Neuronal stem cell (in vitro differentiated cells): ENCODE results near the gene FCGBP.

ENCODE experiments used
- DNase-seq: peaks from one replicate; pipeline ENCODE4 v3.0.0-alpha.2; 2013; ENCODE audit warnings: low spot score
- H2AFZ ChIP-seq: one replicate; pipeline ENCODE4 v1.6.1; 2013; ENCODE audit warnings: mild to moderate bottlenecking, low read length, inconsistent platforms
- H2AK5ac ChIP-seq: 2 replicates; pipeline ENCODE4 v1.6.1; 2013; ENCODE audit warnings: low read depth, mild to moderate bottlenecking, inconsistent platforms, low read length, moderate library complexity, mixed read lengths
- H2BK120ac ChIP-seq: 2 replicates; pipeline ENCODE4 v1.6.1; 2013; ENCODE audit warnings: low read depth, mild to moderate bottlenecking, inconsistent platforms, low read length, moderate library complexity, mixed read lengths
- H2BK12ac ChIP-seq: one replicate; pipeline ENCODE4 v1.6.1; 2013; ENCODE audit warnings: low read length, inconsistent platforms
- H2BK15ac ChIP-seq: 2 replicates; pipeline ENCODE4 v1.6.1; 2013; ENCODE audit warnings: mild to moderate bottlenecking, low read length, inconsistent platforms, mixed read lengths
- H2BK5ac ChIP-seq: one replicate; pipeline ENCODE4 v1.6.1; 2013; ENCODE audit warnings: inconsistent platforms, mild to moderate bottlenecking, low read length, moderate library complexity
- H3K14ac ChIP-seq: one replicate; pipeline ENCODE4 v1.6.1; 2013; ENCODE audit warnings: low read length, inconsistent platforms
- H3K18ac ChIP-seq: 2 replicates; pipeline ENCODE4 v1.6.1; 2013; ENCODE audit warnings: low read length, inconsistent platforms
- H3K23ac ChIP-seq: 2 replicates; pipeline ENCODE4 v1.6.1; 2013; ENCODE audit warnings: low read depth, mild to moderate bottlenecking, mixed read lengths, low read length, inconsistent platforms; ENCODE audit not compliant: poor library complexity
- H3K27ac ChIP-seq: replicated peaks from 3 replicates; pipeline ENCODE4 v1.5.1; 2013; ENCODE audit warnings: low read length, inconsistent platforms
- H3K27me3 ChIP-seq, 3 experiments: 2 replicates each; pipeline ENCODE4 v1.6.1; 2013; ENCODE audit warnings: low read length in 3 of 3, mild to moderate bottlenecking in 2 of 3, inconsistent platforms in 1 of 3, low read depth in 1 of 3, mixed read lengths in 1 of 3, moderate library complexity in 1 of 3; ENCODE audit not compliant: control insufficient read depth in 3 of 3, insufficient read depth in 3 of 3
- H3K36me3 ChIP-seq, 2 donors: replicated peaks in 1 of 2; 2 replicates each; pipeline ENCODE4 v1.6.1; 2013; ENCODE audit warnings: low read length in 2 of 2; ENCODE audit not compliant: control insufficient read depth in 2 of 2, insufficient read depth in 2 of 2
- H3K4ac ChIP-seq: 2 replicates; pipeline ENCODE4 v1.6.1; 2013; ENCODE audit warnings: inconsistent platforms, mild to moderate bottlenecking, low read length, moderate library complexity
- H3K4me1 ChIP-seq, 2 donors: 1 replicate in 1 of 2; 2 replicates in 1 of 2; pipeline ENCODE4 v1.6.1; 2013; ENCODE audit warnings: low read length in 2 of 2, low read depth in 1 of 2; ENCODE audit not compliant: control insufficient read depth in 2 of 2, insufficient read depth in 1 of 2
- H3K4me2 ChIP-seq: one replicate; pipeline ENCODE4 v1.6.1; 2013; ENCODE audit warnings: mild to moderate bottlenecking, low read length, inconsistent platforms; ENCODE audit not compliant: insufficient read depth, poor library complexity, severe bottlenecking
- H3K4me3 ChIP-seq, 2 donors: 2 replicates each; pipeline ENCODE4 v1.5.1; 2013; ENCODE audit warnings: low read length in 2 of 2, mild to moderate bottlenecking in 2 of 2, inconsistent platforms in 1 of 2, moderate library complexity in 1 of 2
- H3K79me1 ChIP-seq: one replicate; pipeline ENCODE4 v1.6.1; 2013; ENCODE audit warnings: low read depth, mild to moderate bottlenecking, inconsistent platforms, low read length, moderate library complexity
- H3K9ac ChIP-seq: one replicate; pipeline ENCODE4 v1.6.1; 2013; ENCODE audit warnings: mild to moderate bottlenecking, low read depth, low read length, inconsistent platforms; ENCODE audit not compliant: poor library complexity
- H3K9me3 ChIP-seq, 2 donors: replicated peaks in 1 of 2; 2 replicates each; pipeline versions ENCODE3 to v1.6.1; 2013; ENCODE audit warnings: low read length in 2 of 2, mild to moderate bottlenecking in 2 of 2, inconsistent platforms in 1 of 2, low read depth in 1 of 2, mixed read lengths in 1 of 2, moderate library complexity in 1 of 2; ENCODE audit not compliant: control insufficient read depth in 2 of 2, insufficient read depth in 1 of 2
- H4K8ac ChIP-seq: one replicate; pipeline ENCODE4 v1.6.1; 2013; ENCODE audit warnings: low read depth, mild to moderate bottlenecking, inconsistent platforms, low read length, moderate library complexity
- H4K91ac ChIP-seq: one replicate; pipeline ENCODE4 v1.6.1; 2013; ENCODE audit warnings: low read length, low read depth, mild to moderate bottlenecking, inconsistent platforms; ENCODE audit not compliant: poor library complexity
- WGBS, 2 donors: extraction: QIAGEN DNeasy Blood & Tissue Kit; methylation state at CpG; one replicate each; pipeline ENCODE4 v1.1.7; 2013; ENCODE audit warnings: missing lambda C conversion rate in 2 of 2, mixed read lengths in 1 of 2; ENCODE audit not compliant: insufficient read length in 2 of 2, insufficient replicate concordance in 1 of 2; ENCODE audit errors: extremely low coverage in 2 of 2; 5-methylcytosine and 5-hydroxymethylcytosine counted together

Gene FCGBP

DNA sequence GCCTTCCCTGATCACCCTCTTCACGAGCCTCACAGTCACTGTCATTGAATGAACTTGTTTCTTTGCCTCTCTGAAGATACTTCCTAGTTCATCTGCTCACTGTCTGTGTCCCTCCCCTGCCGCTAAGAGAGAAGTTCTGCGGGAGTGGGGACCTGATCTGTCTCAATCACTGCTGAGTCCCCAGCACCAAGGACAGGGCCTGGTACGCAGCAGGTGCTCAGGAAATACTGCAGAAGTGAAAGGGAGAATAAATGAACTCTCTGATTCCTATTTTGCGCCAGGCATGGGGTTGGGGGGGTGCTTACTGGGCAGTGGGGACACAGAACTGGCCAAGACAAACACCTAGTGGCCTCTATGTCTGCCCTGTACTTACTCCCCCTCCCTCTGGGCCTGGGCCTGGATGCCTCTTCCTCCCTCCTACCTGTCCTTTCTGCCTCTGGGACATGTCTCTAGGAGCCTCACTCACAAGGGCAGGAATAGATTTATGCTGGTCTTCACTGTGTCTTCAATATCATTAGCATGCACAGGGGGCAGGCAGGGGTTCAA is 17.5 kb downstream of the FCGBP start:
- Histone ChIP-seq H3K4me3 (no peak overlapping the region), H3K27me3 (no peaks in the 10 kb centered on the region), H2BK5ac (no peak overlapping the region), H3K4ac (no peak overlapping the region), H4K91ac (no peak overlapping the region), H2AFZ (no peak overlapping the region), H3K14ac (no peak overlapping the region), H3K4me1 (no peaks in the 10 kb centered on the region), H2BK15ac (no peak overlapping the region), H3K36me3 (no peaks in the 10 kb centered on the region), H2BK120ac (no peak overlapping the region), H3K27ac (no peak overlapping the region), H2BK12ac (no peak overlapping the region), H2AK5ac (no peak overlapping the region), H3K18ac (no peak overlapping the region), H3K9ac (no peak overlapping the region), H3K23ac (no peak overlapping the region), H3K4me2 (no peak overlapping the region), H3K79me1 (peaks cover 4% of the 10 kb centered on the region), H3K9me3 (no peaks in the 10 kb centered on the region), H4K8ac (no peak overlapping the region)
- WGBS, 2 donors = no CpG with 5 or more reads among the region's 5 CpGs
- no peak for DNase-seq

- Histone ChIP-seq H2AFZ (no peak overlapping the region), H3K27me3 (no peaks in the 10 kb centered on the region), H4K8ac (no peak overlapping the region), H3K23ac (no peak overlapping the region), H3K36me3 (no peaks in the 10 kb centered on the region), H2BK15ac (no peak overlapping the region), H3K79me1 (peaks cover 4% of the 10 kb centered on the region), H3K4ac (no peak overlapping the region), H3K14ac (no peak overlapping the region), H2BK120ac (no peak overlapping the region), H3K9ac (no peak overlapping the region), H3K4me2 (no peak overlapping the region), H3K18ac (peak overlapping the region; percentile 40), H4K91ac (no peak overlapping the region), H3K9me3 (no peaks in the 10 kb centered on the region), H2AK5ac (peak overlapping the region; percentile 44), H3K27ac (no peak overlapping the region), H2BK12ac (no peak overlapping the region), H2BK5ac (no peak overlapping the region), H3K4me3 (no peak overlapping the region), H3K4me1 (no peaks in the 10 kb centered on the region)
- no peak for DNase-seq
- WGBS, 2 donors = no CpG with 5 or more reads among the region's 5 CpGs
These were observed 18.2 kb downstream of the FCGBP start for GRCh38 chr19:39916236-39916635.

DNA sequence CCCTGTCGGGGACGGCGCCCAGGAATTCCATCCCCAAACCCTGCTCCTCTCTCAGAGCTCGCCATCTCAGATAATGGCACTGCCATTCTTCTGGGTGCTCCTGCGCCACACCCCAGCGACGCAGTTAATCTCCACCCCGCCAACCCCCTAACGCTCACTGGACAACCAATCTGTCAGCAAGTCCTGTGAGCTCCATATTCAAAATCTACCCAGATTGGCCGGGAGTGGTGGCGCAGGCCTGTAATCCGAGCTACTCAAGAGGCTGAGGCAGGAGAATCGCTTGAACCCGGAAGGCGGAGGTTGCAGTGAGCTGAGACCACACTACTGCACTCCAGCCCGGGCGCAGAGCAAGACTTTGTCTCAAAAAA is 18.6 kb downstream of the FCGBP start:
- no peak overlapping the region for H3K18ac ChIP-seq
- H3K23ac ChIP-seq = peak overlapping the region; percentile 43
- H3K9me3 ChIP-seq = no peaks in the 10 kb centered on the region
- no peak overlapping the region for H3K4me3 ChIP-seq
- H3K9ac ChIP-seq = no peak overlapping the region
- H3K27ac ChIP-seq = no peak overlapping the region
- H4K91ac ChIP-seq = no peak overlapping the region
- H3K27me3 ChIP-seq = no peaks in the 10 kb centered on the region
- H3K14ac ChIP-seq = no peak overlapping the region
- WGBS, 2 donors = no CpG with 5 or more reads among the region's 17 CpGs
- H2AFZ ChIP-seq = no peak overlapping the region
- no peak for DNase-seq
- no peak overlapping the region for H3K4ac ChIP-seq
- no peak overlapping the region for H2BK120ac ChIP-seq
- H4K8ac ChIP-seq = no peak overlapping the region
- H3K36me3 ChIP-seq = no peaks in the 10 kb centered on the region
- H3K79me1 ChIP-seq = peaks cover 4% of the 10 kb centered on the region
- H2AK5ac ChIP-seq = no peak overlapping the region
- no peak overlapping the region for H3K4me2 ChIP-seq
- no peak overlapping the region for H2BK5ac ChIP-seq
- H2BK15ac ChIP-seq = peak overlapping the region; percentile 85
- no peaks in the 10 kb centered on the region for H3K4me1 ChIP-seq
- H2BK12ac ChIP-seq = no peak overlapping the region

GRCh38 chr19:39915101-39915847 is 19.2 kb downstream of the FCGBP start:
- H3K27me3 ChIP-seq = no peaks in the 10 kb centered on the region
- no peak for DNase-seq

More at GRCh38 chr19:39915101-39915847, 19.2 kb downstream of the FCGBP start:
- H4K8ac ChIP-seq = peak overlapping the region; percentile 82
- H3K36me3 ChIP-seq = no peaks in the 10 kb centered on the region
- H3K9me3 ChIP-seq = no peaks in the 10 kb centered on the region
- peak overlapping the region; percentile 22 for H2BK12ac ChIP-seq
- peak overlapping the region; percentile 11 for H2AFZ ChIP-seq
- no peak overlapping the region for H2AK5ac ChIP-seq
- H3K4me1 ChIP-seq = no peaks in the 10 kb centered on the region
- peak overlapping the region; percentile 43 for H3K23ac ChIP-seq
- H3K79me1 ChIP-seq = peaks cover 4% of the 10 kb centered on the region
- peak overlapping the region; percentile 18 for H2BK120ac ChIP-seq
- H3K14ac ChIP-seq = peak overlapping the region; percentile 71
- no peak overlapping the region for H3K4ac ChIP-seq
- H2BK15ac ChIP-seq = peak overlapping the region; percentile 85
- H2BK5ac ChIP-seq = no peak overlapping the region
- H3K27ac ChIP-seq = no peak overlapping the region
- H3K18ac ChIP-seq = no peak overlapping the region
- H4K91ac ChIP-seq = no peak overlapping the region
- H3K9ac ChIP-seq = no peak overlapping the region
- no CpG with 5 or more reads among the region's 71 CpGs for WGBS, 2 donors
- H3K4me3 ChIP-seq = no peak overlapping the region
- no peak overlapping the region for H3K4me2 ChIP-seq
